Vagina (tissue), 2 donors: ENCODE measurements around the gene ADAMTS17.

Source experiments
- CTCF ChIP-seq, 3 experiments: fragments of 450-650 bp in 2 of 3; fragments of 200-600 bp in 1 of 3; sonication (generic) in 1 of 3; IDR thresholded peaks; one replicate each; pipeline ENCODE4 v1.5.1; 2017 to 2019; ENCODE audit warnings: antibody characterized with exemption in 3 of 3, mild to moderate bottlenecking in 2 of 3, moderate library complexity in 2 of 3
- POLR2AphosphoS5 ChIP-seq, 2 donors: sonication (generic); formaldehyde crosslinking; IDR thresholded peaks; one replicate each; pipeline ENCODE4 v1.9.0; 2017; ENCODE audit warnings: antibody characterized with exemption in 2 of 2, mild to moderate bottlenecking in 2 of 2, low read depth in 1 of 2; ENCODE audit not compliant: insufficient read depth in 1 of 2

DNA sequence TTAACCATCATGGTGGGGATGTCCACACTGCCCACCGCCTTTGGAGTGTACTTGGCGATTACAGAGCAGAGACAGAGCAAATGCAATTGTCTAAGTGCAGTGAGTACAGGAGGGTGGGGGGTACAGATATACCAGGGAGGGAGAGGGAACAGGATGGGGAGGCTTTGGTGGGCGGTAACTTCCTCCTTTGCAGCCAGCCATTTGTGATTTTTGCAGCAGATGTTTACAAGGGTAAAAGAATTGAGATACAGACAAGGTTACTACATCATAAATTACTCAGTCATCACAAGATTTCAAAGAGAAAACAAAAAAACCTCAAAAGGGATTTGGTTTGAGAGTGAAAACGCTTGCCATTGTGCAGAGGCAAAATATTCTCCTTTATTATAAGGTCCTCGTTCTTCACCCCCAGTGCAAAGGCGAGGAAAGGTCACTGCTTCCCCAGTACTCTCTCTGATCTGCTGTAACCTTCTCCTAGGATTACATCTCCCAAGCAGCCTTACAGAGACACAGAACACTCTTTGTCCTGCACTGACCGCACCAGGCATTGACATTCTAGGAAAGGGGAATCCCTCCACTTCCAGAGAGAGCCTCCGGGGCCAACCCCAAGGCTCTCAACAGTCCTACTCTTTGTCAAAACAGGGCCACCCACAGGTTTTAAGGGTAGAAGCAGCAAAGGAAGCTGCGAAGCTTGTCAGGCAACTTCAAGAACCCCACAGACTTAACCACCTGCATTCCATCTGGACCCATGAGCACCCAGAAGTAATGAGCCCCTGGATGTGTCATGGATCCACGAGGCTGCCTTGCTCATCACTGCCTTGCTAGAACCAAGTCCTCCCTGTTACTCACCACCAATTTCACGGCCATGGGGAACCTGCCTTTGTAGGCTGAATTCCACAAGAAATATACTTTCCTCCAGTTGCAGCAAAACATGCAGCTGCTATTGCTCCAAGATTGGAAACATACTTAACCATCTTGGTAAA is 117.3 kb downstream of the ADAMTS17 start:
- no peak for TF ChIP-seq CTCF (IDR thresholded peaks at IDR 0.05)
- TF ChIP-seq POLR2AphosphoS5 (IDR thresholded peaks at IDR 0.05; ENCODE audit: insufficient read depth in 1 of 2, low read depth in 1 of 2): no peak
